ENCODE data around the gene PRKCH. TPM values are rescaled to one million over a fixed set of nuclear protein-coding genes. Genes with fewer than 3 reads are reported as not detected.
"Not testable (repeated sequence)": the region's sequence is repeated elsewhere in the genome, so short reads cannot be mapped to it uniquely, and the experiment has no call there.

The PRKCH gene
- total and polyA plus RNA-seq, 7 experiments from 2014 or later: 191 to 359 (median 314) TPM

- ChIA-PET POLR2A (no interaction called here), CTCF (interaction anchor here (1.3 to 2.0 kb wide), 2 partner anchors 268 to 374 kb away, joined by 3 to 6 read pairs; no protein-coding TSS in a partner anchor)
- H3K27me3 ChIP-seq (ENCODE audit: control insufficient read depth in 2 of 2, insufficient read depth in 2 of 2, low read length in 2 of 2): no peaks in the 10 kb centered on the region
- no peaks in the 10 kb centered on the region for H3K9me3 ChIP-seq (ENCODE audit: control insufficient read depth in 2 of 3, low read length in 3 of 3)
- intact Hi-C loops (cut with micrococcal nuclease): loop anchor here (5.0 kb wide), 1 partner anchor 664 kb away; no protein-coding TSS in a partner anchor
- Mint-ChIP-seq H3K27ac (peak overlapping the region in 6 of 9 donors; percentile 72 to 93 (median 83)), H3K9me3 (peaks cover 0 to 10% (median 3%) of the 10 kb centered on the region in 11 donors), H3K27me3 (no peaks in the 10 kb centered on the region), H3K36me3 (peaks cover 30 to 59% (median 55%) of the 10 kb centered on the region in 5 donors), H3K4me3 (peak overlapping the region in 1 of 10 donors; percentile 13), H3K4me1 (peaks cover 33 to 88% (median 84%) of the 10 kb centered on the region in 7 donors)
- no peak overlapping the region for H3K4me3 ChIP-seq (ENCODE audit: low read length)
- peaks cover 17 to 18% of the 10 kb centered on the region in 2 donors for H3K4me1 ChIP-seq (ENCODE audit: control insufficient read depth in 2 of 2, insufficient read depth in 2 of 2, low read length in 2 of 2)
- DNase-seq: no peak
- H3K27ac ChIP-seq (ENCODE audit: low read depth, low read length): no peak overlapping the region
- H3K36me3 ChIP-seq (ENCODE audit: control insufficient read depth in 2 of 3, insufficient read depth in 3 of 3, low read length in 3 of 3): peaks cover 4 to 71% (median 29%) of the 10 kb centered on the region in 3 experiments
- no peak for ATAC-seq
Observed at GRCh38 chr14:61463664-61464285, 142.4 kb downstream of the PRKCH start.

DNA sequence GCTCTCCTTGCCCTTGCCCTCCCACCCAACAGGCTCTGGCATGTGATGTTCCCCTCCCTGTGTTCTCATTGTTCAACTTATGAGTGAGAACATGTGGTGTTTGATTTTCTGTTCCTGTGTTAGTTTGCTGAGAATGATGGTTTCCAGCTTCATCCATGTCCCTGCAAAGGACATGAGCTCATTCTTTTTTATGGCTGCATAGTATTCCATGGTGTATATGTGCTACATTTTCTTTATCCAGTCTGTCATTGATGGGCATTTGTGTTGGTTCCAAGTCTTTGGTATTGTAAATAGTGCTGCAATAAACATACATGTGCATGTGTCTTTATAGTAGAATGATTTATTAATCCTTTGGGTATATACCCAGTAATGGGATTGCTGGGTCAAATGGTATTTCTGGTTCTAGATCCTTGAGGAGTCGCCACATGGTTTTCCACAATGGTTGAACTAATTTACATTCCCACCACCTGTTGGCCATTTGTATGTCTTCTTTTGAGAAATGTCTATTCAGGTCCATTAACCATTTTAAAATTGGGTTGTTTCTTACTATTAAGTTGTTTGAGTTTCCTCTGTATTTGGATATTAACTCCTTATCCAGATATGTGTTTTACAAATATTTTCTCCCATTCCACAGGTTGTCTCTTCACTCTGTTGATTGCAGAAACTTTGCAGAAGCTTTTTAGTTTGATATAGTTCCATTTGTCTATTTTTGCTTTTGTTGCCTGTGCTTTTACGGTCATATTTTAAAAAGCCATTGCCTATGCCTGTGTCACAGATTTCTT is 143.4 kb downstream of the PRKCH start:
- peak overlapping the region in 2 of 10 donors; percentile 25 to 36 for H3K4me3 Mint-ChIP-seq
- H3K4me3 ChIP-seq (ENCODE audit: low read length); ATAC-seq; H3K9me3 ChIP-seq (ENCODE audit: control insufficient read depth in 2 of 3, low read length in 3 of 3); H3K27me3 ChIP-seq (ENCODE audit: control insufficient read depth in 2 of 2, insufficient read depth in 2 of 2, low read length in 2 of 2); DNase-seq; H3K27me3 Mint-ChIP-seq: not testable (repeated sequence)
- H3K27ac ChIP-seq (ENCODE audit: low read depth, low read length): peak overlapping the region; percentile 10
- intact Hi-C loops (cut with micrococcal nuclease): loop anchor here (5.0 kb wide), 2 partner anchors 653 to 663 kb away; no protein-coding TSS in a partner anchor
- H3K36me3 ChIP-seq (ENCODE audit: control insufficient read depth in 2 of 3, insufficient read depth in 3 of 3, low read length in 3 of 3): peaks cover 0 to 69% (median 23%) of the 10 kb centered on the region in 3 experiments
- POLR2A ChIA-PET: interaction anchor here (0.6 to 1.0 kb wide), 3 partner anchors 14 to 262 kb away, joined by 3 read pairs; no protein-coding TSS in a partner anchor
- peak overlapping the region in 7 of 9 donors; percentile 72 to 93 (median 80) for H3K27ac Mint-ChIP-seq
- CTCF ChIA-PET: interaction anchor here (0.8 to 2.0 kb wide), 4 partner anchors 162 to 373 kb away, joined by 3 to 6 read pairs (median 3); no protein-coding TSS in a partner anchor
- peaks cover 21 to 28% of the 10 kb centered on the region in 2 donors for H3K4me1 ChIP-seq (ENCODE audit: control insufficient read depth in 2 of 2, insufficient read depth in 2 of 2, low read length in 2 of 2)
- peaks cover 24 to 54% (median 47%) of the 10 kb centered on the region in 5 donors for H3K36me3 Mint-ChIP-seq
- peaks cover 36 to 91% (median 88%) of the 10 kb centered on the region in 7 donors for H3K4me1 Mint-ChIP-seq
- H3K9me3 Mint-ChIP-seq: peaks cover 0 to 10% (median 3%) of the 10 kb centered on the region in 11 donors

DNA sequence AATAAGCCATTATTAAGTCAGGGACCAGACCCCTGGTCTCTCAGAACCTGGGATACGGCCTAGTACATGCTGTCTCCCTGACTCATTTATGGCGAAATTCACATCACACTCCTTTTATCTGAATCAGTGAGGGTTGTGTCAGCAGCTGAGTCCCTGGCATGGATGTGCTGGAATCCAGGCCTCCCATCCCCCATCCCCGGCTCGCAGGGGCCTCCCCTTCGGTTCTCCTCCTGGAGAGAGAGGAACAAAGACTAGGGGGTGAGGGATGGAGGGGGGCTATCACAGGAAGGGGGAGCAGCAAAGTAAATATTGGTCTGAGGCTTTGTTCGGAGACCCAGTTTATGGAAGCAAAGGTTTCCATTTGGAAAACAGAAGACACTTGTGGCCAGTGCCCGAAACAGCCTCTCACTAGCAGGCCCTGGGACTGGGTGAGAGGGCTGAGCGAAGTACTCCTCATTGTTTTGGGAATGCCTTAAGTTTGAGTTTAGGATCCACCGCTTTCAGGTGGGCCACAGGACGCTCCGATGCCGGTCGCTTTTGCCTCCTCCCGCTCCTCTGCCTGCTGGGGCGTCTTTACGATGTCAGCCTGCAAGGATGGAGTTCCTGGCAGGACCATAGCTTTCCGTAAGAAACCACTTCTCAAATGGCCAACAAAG is 145.0 kb downstream of the PRKCH start:
- H3K36me3 Mint-ChIP-seq: peaks cover 20 to 47% (median 36%) of the 10 kb centered on the region in 5 donors
- peaks cover 45 to 95% (median 91%) of the 10 kb centered on the region in 7 donors for H3K4me1 Mint-ChIP-seq
- peak overlapping the region; percentile 27 for H3K27ac ChIP-seq (ENCODE audit: low read depth, low read length)
- no peaks in the 10 kb centered on the region for H3K27me3 ChIP-seq (ENCODE audit: control insufficient read depth in 2 of 2, insufficient read depth in 2 of 2, low read length in 2 of 2)
- no peak for DNase-seq
- peak overlapping the region in 7 of 9 donors; percentile 75 to 98 (median 88) for H3K27ac Mint-ChIP-seq
- POLR2A ChIA-PET: interaction anchor here (0.7 to 1.3 kb wide), 2 partner anchors 10 to 127 kb away, joined by 3 to 6 read pairs; no protein-coding TSS in a partner anchor
- peaks cover 33 to 38% of the 10 kb centered on the region in 2 donors for H3K4me1 ChIP-seq (ENCODE audit: control insufficient read depth in 2 of 2, insufficient read depth in 2 of 2, low read length in 2 of 2)
- H3K27me3 Mint-ChIP-seq: no peaks in the 10 kb centered on the region
- peaks cover 0 to 8% (median 0%) of the 10 kb centered on the region in 11 donors for H3K9me3 Mint-ChIP-seq
- H3K4me3 Mint-ChIP-seq: peak overlapping the region in 1 of 10 donors; percentile 14
- no peaks in the 10 kb centered on the region for H3K9me3 ChIP-seq (ENCODE audit: control insufficient read depth in 2 of 3, low read length in 3 of 3)
- CTCF ChIA-PET: interaction anchor here (0.8 to 1.4 kb wide), 3 partner anchors 254 to 659 kb away, joined by 3 read pairs; no protein-coding TSS in a partner anchor
- intact Hi-C loops (cut with micrococcal nuclease): loop anchor here in 1 of 2 donors (5.0 kb wide), 1 partner anchor 651 kb away; no protein-coding TSS in a partner anchor
- no peak for ATAC-seq
- H3K4me3 ChIP-seq (ENCODE audit: low read length): no peak overlapping the region
- H3K36me3 ChIP-seq (ENCODE audit: control insufficient read depth in 2 of 3, insufficient read depth in 3 of 3, low read length in 3 of 3): peaks cover 0 to 54% (median 22%) of the 10 kb centered on the region in 3 experiments

DNA sequence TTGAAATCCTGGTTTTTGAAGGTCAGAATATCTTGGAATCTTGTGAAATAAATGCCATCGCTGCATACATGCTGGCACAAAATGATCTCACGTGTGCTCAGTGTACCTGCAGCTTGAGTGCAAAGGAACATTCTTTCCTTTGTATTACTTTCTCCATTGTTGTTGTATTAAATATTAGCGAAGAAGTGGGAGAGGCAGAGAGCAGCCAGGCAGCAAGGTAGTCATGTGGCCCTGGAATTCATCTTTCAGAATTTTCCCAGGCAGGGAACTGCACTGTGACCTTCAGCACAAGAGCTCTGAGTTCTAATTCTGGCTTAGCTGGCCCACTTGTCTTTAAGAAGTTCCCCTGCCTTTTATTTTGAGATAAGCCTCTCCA is 145.5 kb downstream of the PRKCH start:
- Mint-ChIP-seq H3K27me3 (no peaks in the 10 kb centered on the region), H3K4me1 (peaks cover 48 to 95% (median 91%) of the 10 kb centered on the region in 7 donors), H3K9me3 (peaks cover 0 to 8% (median 0%) of the 10 kb centered on the region in 11 donors), H3K36me3 (peaks cover 17 to 44% (median 34%) of the 10 kb centered on the region in 5 donors), H3K4me3 (no peak overlapping the region), H3K27ac (peak overlapping the region in 7 of 9 donors; percentile 78 to 99 (median 93))
- no peak for DNase-seq
- H3K4me3 ChIP-seq (ENCODE audit: low read length): no peak overlapping the region
- intact Hi-C loops (cut with micrococcal nuclease): loop anchor here in 1 of 2 donors (5.0 kb wide), 1 partner anchor 650 kb away; no protein-coding TSS in a partner anchor
- POLR2A ChIA-PET: interaction anchor here (0.7 kb wide), 1 partner anchor 128 kb away, joined by 3 read pairs; no protein-coding TSS in a partner anchor
- H3K9me3 ChIP-seq (ENCODE audit: control insufficient read depth in 2 of 3, low read length in 3 of 3): no peaks in the 10 kb centered on the region
- peaks cover 0 to 52% (median 22%) of the 10 kb centered on the region in 3 experiments for H3K36me3 ChIP-seq (ENCODE audit: control insufficient read depth in 2 of 3, insufficient read depth in 3 of 3, low read length in 3 of 3)
- peaks cover 33 to 38% of the 10 kb centered on the region in 2 donors for H3K4me1 ChIP-seq (ENCODE audit: control insufficient read depth in 2 of 2, insufficient read depth in 2 of 2, low read length in 2 of 2)
- CTCF ChIA-PET: interaction anchor here (1.0 kb wide), 1 partner anchor 659 kb away, joined by 3 read pairs; no protein-coding TSS in a partner anchor
- no peak overlapping the region for H3K27ac ChIP-seq (ENCODE audit: low read depth, low read length)
- H3K27me3 ChIP-seq (ENCODE audit: control insufficient read depth in 2 of 2, insufficient read depth in 2 of 2, low read length in 2 of 2): no peaks in the 10 kb centered on the region
- no peak for ATAC-seq

DNA sequence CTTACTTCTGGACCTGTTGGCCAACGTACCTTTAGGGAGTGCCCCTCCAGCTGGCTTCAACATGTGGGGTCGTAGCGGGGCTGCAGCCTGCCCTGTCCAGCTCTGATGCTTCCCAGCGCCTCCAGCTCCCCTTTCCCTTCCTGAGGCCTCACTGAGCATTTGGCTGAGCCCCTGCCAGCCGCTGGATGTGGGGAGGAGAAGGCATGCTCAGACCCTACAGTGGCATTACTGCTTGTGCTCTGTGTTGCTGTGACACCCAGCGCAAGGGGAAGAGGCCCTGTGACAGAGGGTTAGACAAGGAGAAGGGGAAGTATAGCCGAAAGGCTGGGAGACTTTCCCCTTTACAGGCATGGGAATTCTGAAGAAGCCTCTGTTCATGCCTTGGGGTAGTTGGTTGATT is 145.9 kb downstream of the PRKCH start:
- H3K4me1 ChIP-seq (ENCODE audit: control insufficient read depth in 2 of 2, insufficient read depth in 2 of 2, low read length in 2 of 2): peaks cover 33 to 38% of the 10 kb centered on the region in 2 donors
- Mint-ChIP-seq H3K4me3 (no peak overlapping the region), H3K36me3 (peaks cover 15 to 41% (median 32%) of the 10 kb centered on the region in 5 donors), H3K27me3 (no peaks in the 10 kb centered on the region), H3K9me3 (peaks cover 0 to 8% (median 0%) of the 10 kb centered on the region in 11 donors), H3K4me1 (peaks cover 46 to 95% (median 92%) of the 10 kb centered on the region in 7 donors), H3K27ac (peak overlapping the region in 8 of 9 donors; percentile 58 to 100 (median 94))
- intact Hi-C loops (cut with micrococcal nuclease): loop anchor here in 1 of 2 donors (5.0 kb wide), 1 partner anchor 650 kb away; no protein-coding TSS in a partner anchor
- no peak overlapping the region for H3K4me3 ChIP-seq (ENCODE audit: low read length)
- H3K36me3 ChIP-seq (ENCODE audit: control insufficient read depth in 2 of 3, insufficient read depth in 3 of 3, low read length in 3 of 3): peaks cover 0 to 49% (median 22%) of the 10 kb centered on the region in 3 experiments
- ChIA-PET POLR2A (interaction anchor here (0.7 kb wide), 1 partner anchor 128 kb away, joined by 3 read pairs; no protein-coding TSS in a partner anchor), CTCF (interaction anchor here (1.0 kb wide), 1 partner anchor 658 kb away, joined by 3 read pairs; no protein-coding TSS in a partner anchor)
- no peak for DNase-seq
- peak overlapping the region; percentile 37 for H3K27ac ChIP-seq (ENCODE audit: low read depth, low read length)
- ATAC-seq: no peak
- H3K9me3 ChIP-seq (ENCODE audit: control insufficient read depth in 2 of 3, low read length in 3 of 3): no peaks in the 10 kb centered on the region
- H3K27me3 ChIP-seq (ENCODE audit: control insufficient read depth in 2 of 2, insufficient read depth in 2 of 2, low read length in 2 of 2): no peaks in the 10 kb centered on the region

All from naive thymus-derived CD4-positive, alpha-beta T cell (primary cell).